GM19324 (cell line): ENCODE data around the gene CCNE1.
A peak's percentile ranks its signal among the peaks of the same experiment; 100 is the strongest.

Experiments used
- ATAC-seq: cut with Tn5 transposase; IDR thresholded peaks from one replicate; pipeline ENCODE4 v1.9.1; 2021; ENCODE audit warnings: mild to moderate bottlenecking, moderate library complexity; ENCODE audit not compliant: unreplicated experiment, low FRiP score

CCNE1 gene

DNA sequence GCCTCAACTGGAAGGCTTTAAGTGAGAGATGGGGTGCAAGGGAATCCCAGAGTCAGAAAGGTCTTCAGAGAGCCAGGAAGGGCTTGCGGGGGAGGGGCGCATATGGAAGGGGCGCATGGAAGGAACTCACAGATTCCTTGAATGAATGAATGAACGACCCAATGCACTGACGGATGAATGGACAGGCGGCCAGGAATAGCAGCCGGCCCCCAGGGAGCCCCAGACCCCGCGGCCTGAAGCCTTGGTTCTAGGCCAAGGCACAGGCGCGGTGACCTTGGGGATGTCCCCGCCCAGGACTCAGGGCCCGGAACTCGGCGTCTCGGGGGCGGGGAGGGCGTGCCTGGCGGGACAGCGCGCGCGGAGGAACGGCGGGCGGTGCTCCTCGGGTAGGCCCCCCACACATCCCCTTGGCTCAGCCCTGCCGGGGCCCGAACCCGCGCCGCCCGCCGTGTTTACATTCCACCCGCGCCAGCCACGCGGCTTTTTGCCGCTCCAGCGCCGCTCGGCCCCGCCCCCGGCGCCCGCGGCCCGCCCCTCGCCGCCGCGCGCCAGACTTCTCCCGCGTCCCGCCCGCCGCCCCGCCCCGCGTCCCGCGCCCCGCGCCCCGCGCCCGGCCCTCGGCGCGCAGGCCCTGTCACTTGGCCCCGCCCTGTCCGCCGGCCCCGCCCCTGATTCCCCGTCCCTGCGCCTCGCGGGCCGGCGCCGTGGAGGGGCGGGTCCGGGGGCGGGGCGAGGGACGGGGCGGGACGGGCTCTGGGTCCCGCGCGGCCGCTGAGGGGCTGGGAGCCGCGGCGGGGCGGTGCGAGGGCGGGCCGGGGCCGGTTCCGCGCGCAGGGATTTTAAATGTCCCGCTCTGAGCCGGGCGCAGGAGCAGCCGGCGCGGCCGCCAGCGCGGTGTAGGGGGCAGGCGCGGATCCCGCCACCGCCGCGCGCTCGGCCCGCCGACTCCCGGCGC, at the start of gene CCNE1:
TSS of gene CCNE1 (plus strand) at position 867 of the 955 bp plus-strand sequence. CDS start 565 bp downstream, outside the sequence.
- peak; percentile 77 for ATAC-seq

DNA sequence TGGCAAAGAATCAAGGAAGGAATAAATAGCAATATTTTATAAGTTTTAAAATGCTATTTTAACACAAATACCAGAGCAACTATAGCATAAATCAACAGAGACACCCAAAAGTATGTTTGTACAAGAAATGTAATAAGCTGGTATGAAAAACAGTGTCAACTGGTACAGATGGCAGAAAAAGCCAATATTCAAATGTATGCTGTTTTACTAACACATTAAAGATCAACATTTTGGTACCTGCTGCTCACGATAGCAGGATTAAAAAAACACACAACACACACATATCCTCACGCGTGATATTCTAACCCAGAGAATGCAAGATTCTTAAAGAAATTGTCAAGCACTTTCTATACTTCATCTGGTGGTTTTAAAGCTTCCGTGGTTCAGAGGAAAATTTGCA, 48.6 kb upstream of the CCNE1 start:
- ATAC-seq, result no peak

DNA sequence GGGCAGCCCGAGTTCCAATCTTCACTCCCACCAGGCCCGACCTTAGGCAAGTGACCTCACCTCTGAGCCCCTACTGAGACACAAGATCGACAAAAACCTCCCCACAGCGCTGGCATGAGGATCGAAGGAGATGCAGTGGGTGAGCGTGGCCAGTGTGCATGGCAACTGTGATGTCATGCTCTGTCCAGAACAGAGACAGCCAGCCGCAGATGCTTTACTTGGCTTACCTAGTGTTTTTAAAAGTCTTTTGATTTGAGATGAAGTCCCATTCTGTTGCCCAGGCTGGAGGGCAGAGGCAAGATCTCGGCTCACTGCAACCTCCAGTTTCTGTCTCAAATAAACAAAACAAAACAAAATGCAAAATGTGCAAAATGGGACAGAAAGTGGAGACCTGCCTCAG, 47.4 kb upstream of the CCNE1 start:
- ATAC-seq, result no peak

DNA sequence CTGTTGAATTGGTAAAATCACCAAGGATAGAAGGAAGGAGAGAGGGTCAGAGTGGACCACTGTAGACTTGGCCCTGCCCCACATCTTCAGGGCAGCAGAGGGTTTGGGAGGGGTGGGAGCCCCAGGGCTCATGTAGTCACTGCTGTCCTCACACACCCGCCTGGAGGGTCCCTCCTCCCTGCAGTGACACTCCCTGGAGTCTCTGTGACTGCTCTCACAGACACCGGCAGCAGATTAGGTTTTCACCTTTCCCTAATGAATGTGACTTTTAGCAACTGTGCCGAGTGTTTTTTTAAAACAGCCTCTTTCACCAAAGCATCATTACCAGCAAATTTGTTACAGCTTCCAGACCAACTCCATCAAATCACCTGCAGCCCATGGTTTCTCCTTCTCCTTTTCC, 45.7 kb upstream of the CCNE1 start:
- no peak for ATAC-seq

DNA sequence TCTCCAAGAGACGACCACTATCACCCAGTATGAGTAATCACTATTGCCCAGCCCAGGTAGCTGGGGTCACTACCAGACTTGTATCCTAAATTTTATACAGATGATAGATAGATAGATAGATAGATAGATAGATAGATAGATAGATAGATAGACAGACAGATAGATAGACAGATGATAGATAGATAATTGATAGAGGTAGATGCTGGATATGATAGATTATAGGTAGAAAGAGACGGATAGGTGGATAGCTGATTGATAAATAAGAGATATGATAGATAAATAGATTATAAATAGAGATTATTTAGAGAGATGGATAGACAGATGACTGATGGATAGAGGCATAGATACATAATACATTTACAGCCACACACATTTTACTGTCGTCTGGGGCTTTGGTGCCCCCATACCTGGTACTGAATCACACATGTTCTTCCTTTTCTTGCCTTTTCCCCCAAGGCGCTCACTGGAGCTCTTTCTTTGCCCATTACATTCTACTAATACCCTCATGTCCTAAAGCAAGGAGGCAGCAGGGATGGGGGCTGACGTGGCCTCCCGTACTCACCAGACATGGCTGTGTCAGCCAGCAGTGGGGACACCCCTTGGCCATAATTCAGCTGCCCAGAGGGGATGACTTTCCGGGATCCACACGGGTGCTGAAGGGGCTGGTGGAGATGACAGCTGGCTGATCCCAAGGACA, 44.6 kb upstream of the CCNE1 start:
- ATAC-seq, result no peak

DNA sequence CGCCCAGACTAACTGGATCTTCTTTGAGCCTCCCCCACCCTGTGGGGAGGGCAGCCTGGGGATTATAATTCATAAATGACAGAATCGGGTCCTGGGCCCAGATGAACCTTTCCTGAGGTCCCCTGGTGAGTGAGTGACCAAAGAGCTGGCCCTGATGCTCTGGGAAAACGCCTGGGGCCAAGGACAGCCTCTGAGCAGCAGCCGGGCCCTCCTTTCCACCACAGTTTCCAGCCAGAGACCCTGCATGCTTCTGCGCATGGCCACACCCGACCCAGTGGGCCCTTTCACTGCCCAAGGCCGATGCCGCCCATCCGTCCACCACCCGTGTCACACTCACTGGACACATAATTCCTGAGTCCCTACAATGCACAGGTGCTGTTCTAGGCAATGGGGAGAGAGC, 43.6 kb upstream of the CCNE1 start:
- ATAC-seq, result no peak

DNA sequence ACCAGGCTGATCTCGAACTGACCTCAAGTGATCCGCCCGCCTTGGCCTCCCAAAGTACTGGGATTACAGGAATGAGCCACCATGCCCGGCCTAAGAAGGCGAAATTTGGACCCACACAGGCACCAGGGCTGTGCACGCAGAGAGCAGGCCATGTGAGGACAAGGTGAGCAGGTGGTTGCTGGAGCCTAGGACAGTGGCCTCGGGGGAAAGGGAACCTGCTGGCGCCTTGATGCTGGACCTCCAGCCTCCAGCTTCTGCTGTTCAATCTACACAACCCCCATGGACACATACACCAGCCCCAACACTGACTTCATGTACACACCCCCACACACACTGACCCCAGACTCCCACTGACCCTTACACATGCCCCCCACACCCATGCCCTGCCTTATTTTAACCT, 41.8 kb upstream of the CCNE1 start:
- no peak for ATAC-seq

DNA sequence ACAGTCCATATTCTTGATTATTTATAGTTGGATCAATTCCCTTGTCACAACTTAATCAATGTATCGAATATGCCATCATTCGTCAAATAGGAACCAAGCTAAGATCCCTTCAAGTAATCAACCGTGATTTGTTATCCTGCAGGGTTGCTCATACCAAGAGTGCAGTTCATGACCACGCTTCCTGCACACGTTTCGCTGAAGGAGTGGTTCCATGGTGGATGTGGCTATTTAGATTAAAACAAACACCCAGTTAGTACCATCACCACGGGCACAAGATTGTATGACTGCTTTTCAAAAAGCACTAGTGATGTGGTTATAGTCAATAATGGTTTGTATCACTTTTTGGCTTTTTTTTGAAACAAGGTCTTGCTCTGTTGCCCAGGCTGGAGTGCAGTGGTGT, 41.1 kb upstream of the CCNE1 start:
- ATAC-seq, result no peak

DNA sequence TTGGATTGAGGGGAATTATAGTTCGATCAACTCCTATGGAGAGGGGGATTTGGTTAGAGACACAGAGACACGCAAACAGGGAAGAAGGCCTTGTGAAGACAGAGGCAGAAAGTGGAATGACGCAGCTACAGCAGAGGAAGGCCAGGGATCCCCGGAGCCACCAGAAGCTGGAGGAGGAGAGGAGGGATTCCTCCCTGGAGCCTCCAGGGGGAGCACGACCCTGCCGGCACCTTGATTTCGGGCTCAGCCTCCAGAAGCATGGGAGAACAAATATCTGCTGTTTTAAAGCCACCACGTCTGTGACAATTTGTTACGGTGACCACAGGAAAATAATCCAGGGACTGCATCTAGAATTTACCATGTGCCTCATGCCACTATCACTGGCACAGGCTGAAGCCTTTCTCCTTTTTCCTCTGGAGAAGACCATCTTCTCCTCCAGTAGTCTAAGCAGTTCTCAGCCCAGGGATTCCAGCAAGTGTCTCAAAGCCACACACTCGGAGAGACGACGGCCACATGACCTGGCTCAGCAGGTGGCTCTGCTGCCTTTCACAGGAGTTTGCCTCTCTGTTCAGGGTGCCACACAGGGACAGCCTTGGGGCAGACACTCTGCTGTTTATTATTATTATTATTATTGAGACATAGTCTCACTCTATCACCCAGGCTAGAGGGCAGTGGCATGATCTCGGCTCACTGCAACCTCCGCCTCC, 39.9 kb upstream of the CCNE1 start:
- ATAC-seq, result no peak

DNA sequence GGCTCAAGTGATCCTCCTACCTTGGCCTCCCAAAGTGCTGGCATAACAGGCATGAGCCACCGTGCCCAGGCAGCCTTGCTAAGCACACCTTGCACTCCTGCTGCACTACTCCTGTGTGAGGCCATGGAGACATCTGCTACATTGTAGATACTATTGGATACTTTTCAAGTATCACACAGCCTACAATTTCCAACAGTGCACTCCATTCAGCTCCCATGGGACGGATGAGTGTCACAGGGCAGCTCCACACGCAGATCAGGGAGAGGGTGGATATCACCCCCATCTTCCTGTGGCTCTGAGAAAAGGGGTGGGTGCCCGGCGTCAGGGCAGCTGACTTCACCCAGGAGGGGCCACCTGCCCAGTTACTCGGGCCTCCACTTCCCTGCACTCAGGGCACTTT, 39.1 kb upstream of the CCNE1 start:
- no peak for ATAC-seq

DNA sequence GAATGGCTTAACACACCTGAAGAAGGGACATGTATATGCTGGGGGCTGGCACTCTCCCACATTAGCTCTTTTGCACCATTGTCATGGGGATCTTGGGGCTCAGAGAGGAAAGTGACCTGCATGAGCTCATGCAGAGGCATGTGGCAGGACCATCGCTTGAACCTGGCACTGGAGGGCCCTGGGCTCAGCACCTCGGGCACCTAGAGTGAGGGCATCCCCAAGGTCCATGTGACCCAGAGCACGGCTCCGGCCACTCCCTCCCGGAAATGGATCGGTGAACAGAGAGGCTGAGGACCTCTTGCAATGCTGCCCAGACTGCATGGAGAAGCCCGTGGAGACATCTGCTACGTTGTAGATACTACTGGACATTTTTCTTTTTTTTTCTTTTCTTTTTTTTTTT, 38.6 kb upstream of the CCNE1 start:
- ATAC-seq, result no peak

DNA sequence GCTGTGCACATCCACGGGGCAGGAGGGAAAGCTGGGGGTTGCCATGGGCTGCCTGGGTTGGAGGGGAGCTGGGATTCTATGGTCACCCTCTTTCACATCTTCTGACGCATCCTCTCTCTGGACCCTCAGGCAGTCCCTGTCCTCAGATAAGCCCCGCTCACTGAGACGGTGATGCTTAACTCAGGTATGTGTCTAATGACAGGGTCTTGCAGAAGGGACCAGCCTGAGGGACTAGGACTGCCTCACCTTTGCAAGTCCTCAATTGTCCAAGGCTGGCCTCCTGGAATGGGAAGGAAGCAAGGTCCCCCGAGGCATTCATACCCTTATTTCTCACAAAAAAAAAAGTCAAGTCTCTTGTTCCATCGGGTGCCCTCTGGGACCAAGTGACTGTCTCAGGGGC, 37.7 kb upstream of the CCNE1 start:
- ATAC-seq, result no peak

DNA sequence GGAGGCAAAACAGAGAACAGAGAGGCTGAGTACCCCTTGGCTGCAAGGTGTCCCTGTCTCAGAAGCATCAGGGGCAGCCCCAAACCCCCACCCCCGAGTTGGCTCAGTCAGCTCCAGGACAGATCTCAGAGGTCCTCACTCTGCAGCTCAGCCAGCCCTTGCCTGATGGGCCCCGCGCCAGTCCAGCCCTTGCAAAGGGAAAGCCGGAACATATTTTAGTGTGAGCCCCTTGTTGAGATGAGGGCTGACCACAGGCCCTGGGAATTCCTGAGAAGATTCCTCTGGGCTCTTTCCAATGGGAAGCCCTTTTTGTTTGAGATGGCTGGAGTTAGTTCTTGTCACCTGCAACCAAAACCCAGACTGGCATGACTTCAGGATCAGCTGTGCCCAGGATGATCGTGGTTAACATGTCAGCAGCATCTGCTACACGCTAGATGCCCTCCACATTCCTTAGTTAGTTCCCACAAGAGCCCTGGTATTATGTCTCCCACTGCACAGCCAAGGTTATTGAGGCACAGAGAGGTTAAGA, 33.9 kb upstream of the CCNE1 start:
- ATAC-seq, result no peak

DNA sequence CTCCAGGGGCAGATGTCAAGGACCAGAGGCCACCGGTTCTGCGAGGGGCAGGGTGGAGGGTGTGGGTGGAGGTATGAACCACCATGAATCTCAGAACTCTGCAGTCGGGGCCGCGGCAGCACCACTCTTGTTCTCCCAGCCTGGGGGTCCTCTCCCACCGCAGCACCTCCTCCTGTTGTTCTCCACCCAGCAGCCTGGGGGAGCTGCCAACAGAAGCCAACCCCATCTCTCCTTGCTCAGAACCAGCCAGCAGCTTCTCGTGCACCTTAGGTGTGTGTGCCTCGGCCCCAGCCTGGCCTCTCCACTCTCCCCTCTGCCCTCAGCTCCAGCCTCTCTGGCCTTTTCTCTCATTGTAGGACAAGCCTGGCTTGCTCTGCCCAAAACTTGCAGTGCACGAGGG, 31.9 kb upstream of the CCNE1 start:
- no peak for ATAC-seq

DNA sequence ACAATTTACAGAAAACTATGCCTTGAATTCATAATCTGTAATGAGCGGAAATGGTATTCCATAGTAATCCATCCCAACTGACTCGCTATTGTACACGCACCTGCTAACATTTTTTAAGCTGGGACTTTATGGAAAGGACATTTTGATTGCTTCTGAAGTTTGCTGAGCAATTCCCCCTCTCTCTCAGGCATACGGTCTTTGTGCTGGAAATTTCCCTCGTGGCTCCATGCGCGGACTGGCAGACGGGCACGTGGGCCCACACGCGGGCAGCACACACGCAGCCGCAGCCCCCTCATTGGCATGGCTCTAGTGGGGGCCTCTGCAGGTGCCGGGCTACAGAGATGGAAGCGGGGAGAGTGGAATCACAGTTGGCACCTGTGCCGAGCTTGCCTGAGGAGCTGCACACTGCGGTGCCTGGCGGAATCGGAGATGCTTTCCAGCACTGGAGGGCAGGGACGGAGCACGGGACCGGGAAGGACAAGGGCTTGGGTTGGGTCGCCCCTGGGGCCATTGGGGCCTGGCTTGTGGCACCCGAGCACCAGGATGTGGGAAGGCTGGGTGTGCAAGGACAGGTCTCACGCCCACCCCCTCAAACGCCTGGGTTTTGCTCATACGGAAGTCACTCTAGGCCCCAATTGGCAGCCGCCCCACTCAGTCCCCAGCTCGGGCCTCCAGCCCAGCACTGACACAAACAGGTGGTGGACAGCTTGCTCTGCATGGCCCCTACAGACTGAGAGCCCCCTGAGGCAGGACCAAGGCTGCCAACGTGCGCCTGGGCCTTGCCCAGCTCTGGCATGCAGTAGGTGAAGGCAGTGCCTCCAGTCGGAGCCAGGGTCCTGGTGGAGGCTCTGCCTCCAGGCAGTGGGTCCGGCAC, 30.2 kb upstream of the CCNE1 start:
- ATAC-seq, result no peak

DNA sequence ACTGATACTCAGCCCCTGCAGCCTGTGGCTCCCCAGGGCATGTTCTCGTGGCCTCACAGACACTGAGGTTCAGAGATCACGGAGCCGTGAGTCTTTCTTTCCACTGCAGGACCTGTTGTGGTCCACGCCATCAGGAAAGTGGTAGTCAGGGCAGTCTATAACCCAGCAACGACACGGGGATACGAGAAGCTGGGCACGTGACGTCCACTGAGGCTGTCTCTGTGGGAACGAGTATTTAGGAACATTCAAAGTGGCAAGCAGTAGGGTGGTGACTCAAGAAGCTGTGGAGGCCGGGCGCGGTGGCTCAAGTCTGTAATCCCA, 29.6 kb upstream of the CCNE1 start:
- ATAC-seq, result no peak

DNA sequence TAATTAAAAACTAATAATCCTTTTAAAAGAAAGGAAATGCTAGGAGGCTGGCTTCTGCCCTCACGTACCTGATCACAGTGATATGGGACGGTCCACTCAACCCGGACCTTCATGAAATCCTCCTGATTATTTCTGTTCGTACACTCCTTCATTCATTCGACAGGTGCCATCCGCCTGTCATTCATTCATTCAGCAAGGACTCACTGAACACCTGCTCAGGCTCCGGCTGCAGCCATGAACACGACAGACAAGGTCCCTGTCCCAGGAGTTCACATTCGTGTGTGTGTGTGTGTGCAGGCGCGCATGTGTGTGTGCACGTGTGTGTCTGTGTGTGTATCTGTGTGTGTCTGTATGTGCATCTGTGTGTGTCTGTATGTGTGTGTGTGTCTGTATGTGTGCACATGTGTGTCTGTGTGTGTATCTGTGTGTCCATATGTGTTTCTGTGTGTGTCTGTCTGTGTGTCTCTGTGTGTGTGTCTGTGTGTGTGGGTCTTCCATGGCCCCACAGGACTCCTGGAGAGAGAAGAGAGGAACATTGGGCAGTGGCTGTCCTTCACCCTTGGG, 28.1 kb upstream of the CCNE1 start:
- ATAC-seq, result no peak

DNA sequence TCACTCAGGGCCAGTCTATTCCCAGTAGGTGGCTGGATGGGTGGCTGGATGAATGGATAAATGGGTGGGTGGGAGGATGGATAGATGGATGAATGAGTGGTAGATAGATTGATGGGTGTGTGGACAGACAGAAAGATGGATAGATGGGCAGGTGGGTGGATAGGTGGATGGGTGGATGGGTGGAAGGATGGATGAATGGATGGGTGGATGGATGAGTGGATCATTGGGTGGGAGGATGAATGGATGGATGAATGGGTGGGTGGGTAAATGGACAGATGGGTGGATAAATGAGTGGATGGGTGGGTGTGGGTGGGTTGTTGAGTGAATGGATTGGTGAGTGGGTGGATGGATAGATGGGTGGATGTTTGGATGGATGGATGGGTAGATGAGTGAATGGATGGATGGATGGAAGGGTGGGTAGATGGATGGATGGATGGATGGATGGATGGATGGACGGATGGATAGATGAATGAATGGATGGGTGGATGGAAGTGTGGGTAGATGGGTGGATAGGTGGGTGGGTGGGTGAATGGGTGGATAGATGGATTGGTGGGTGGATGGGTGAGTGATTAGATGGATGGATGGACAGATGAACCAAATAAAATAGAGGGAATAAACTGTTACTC, 27.1 kb upstream of the CCNE1 start:
- no peak for ATAC-seq

DNA sequence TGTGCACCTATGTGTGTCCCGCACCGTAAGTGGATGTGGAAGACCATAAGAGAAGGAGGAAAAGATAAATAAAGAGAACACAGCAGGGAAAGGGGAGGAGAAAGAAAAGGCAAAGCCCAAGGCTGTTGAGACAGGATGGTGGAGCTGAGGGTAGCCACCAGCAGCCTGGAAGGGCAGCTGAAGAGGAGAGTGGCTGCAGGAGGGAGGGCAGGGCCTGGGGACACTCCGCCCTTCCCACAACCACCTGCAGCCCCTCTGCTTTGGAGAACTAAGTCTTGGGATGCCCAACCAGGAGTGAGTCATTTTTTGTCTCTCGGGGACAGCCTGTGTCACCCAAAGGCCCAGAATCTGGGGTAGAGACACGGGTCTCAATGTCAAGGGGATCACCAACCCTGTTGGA, 26.4 kb upstream of the CCNE1 start:
- ATAC-seq, result no peak
